Eye (tissue), 1 donor: ENCODE measurements around the gene SFMBT2.

Source experiments
- DNase-seq: peaks from one replicate; pipeline ENCODE4 v3.0.0-alpha.2; 2015

The SFMBT2 gene

GRCh38 chr10:7424919-7425318, 14.1 kb upstream of the SFMBT2 start:
- no peak for DNase-seq

- DNase-seq: no peak
Observed at GRCh38 chr10:7424315-7424714, 13.5 kb upstream of the SFMBT2 start.

- DNase-seq: no peak
Observed at GRCh38 chr10:7423521-7423920, 12.7 kb upstream of the SFMBT2 start.

GRCh38 chr10:7421526-7421925, 10.7 kb upstream of the SFMBT2 start:
- no peak for DNase-seq

- DNase-seq: no peak
Observed at GRCh38 chr10:7419998-7420397, 9.2 kb upstream of the SFMBT2 start.

- no peak for DNase-seq
Observed at GRCh38 chr10:7417807-7418206, 7.0 kb upstream of the SFMBT2 start.

- peak; percentile 69 for DNase-seq
Observed at GRCh38 chr10:7417103-7417623, 6.3 kb upstream of the SFMBT2 start.

GRCh38 chr10:7414766-7415165, 3.9 kb upstream of the SFMBT2 start:
- DNase-seq: no peak

GRCh38 chr10:7412928-7413282, 2.1 kb upstream of the SFMBT2 start:
- DNase-seq: peak; percentile 52

GRCh38 chr10:7412237-7412927, 1.5 kb upstream of the SFMBT2 start:
- peak; percentile 87 for DNase-seq

GRCh38 chr10:7411671-7412128, 866 bp upstream of the SFMBT2 start:
- DNase-seq: peak; percentile 68

GRCh38 chr10:7410301-7410861, 453 bp downstream of the SFMBT2 start:
- peak; percentile 72 for DNase-seq

- DNase-seq: peak; percentile 61
Observed at GRCh38 chr10:7409732-7410168, 1.1 kb downstream of the SFMBT2 start.

- peak; percentile 73 for DNase-seq
Observed at GRCh38 chr10:7409045-7409731, 1.6 kb downstream of the SFMBT2 start.

GRCh38 chr10:7408291-7409044, 2.4 kb downstream of the SFMBT2 start:
- peak; percentile 87 for DNase-seq

- peak; percentile 80 for DNase-seq
Observed at GRCh38 chr10:7407368-7408290, 3.2 kb downstream of the SFMBT2 start.

- no peak for DNase-seq
Observed at GRCh38 chr10:7406712-7407333, 4.0 kb downstream of the SFMBT2 start.

GRCh38 chr10:7405637-7406036, 5.2 kb downstream of the SFMBT2 start:
- no peak for DNase-seq

GRCh38 chr10:7403620-7404019, 7.2 kb downstream of the SFMBT2 start:
- DNase-seq: no peak

- no peak for DNase-seq
Observed at GRCh38 chr10:7401782-7402181, 9.1 kb downstream of the SFMBT2 start.

GRCh38 chr10:7401156-7401555, 9.7 kb downstream of the SFMBT2 start:
- DNase-seq: no peak
